ENCODE measurements around the gene SLC12A1.

DNA sequence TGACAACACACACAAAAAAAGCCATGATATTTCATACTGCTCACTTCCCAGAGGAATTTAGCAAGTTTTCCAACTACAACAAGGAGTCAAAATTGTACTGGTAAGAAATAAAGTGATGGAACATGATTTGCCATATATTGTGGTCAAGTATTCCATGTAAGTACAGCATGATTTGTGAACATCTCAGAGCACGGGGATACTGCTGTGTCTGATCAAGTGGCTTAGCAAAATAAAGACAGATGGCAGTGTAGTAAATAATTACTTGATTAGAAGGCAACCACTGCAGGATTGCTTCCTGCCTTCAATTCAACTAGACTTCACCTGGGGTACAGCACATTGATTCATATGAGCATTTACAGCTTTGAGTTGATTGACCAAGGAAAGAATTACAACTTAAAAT lies 73.5 kb downstream of the SLC12A1 start:
- no peak for TF ChIP-seq POLR2A (IDR thresholded peaks at IDR 0.05)
- no peak for TF ChIP-seq CTCF (IDR thresholded peaks at IDR 0.05)

All from adrenal gland (tissue), 5 donors.